BLaER1 treated with 17β-estradiol and CSF1 and Interleukin-3, amounts not matched to agents 10 nM and 100 nM (cell line): Measurements from ENCODE around the gene SEMA3D.

Experiments used
- H3K27ac ChIP-seq, 11 experiments: shearing (Covaris generic); formaldehyde crosslinking; 2 replicates each; pipeline ENCODE4 v1.8.1; 2022
- H3K27me3 ChIP-seq, 11 experiments: shearing (Covaris generic); formaldehyde crosslinking; 2 replicates each; pipeline ENCODE4 v1.8.1; 2022
- H3K36me3 ChIP-seq, 11 experiments: shearing (Covaris generic); formaldehyde crosslinking; 2 replicates each; pipeline ENCODE4 v1.8.1; 2022
- H3K4me1 ChIP-seq, 10 experiments: shearing (Covaris generic); formaldehyde crosslinking; 2 replicates each; pipeline ENCODE4 v1.8.1; 2022
- H3K4me2 ChIP-seq, 11 experiments: shearing (Covaris generic); formaldehyde crosslinking; 2 replicates each; pipeline ENCODE4 v1.8.1; 2022
- H3K4me3 ChIP-seq, 10 experiments: shearing (Covaris generic); formaldehyde crosslinking; 2 replicates each; pipeline ENCODE4 v1.8.1; 2022
- H3K9ac ChIP-seq, 11 experiments: shearing (Covaris generic); formaldehyde crosslinking; 2 replicates each; pipeline ENCODE4 v1.8.1; 2022
- H3K9me3 ChIP-seq, 11 experiments: shearing (Covaris generic); formaldehyde crosslinking; replicated peaks in 1 of 11; 2 replicates each; pipeline ENCODE4 v1.8.1; 2022
- H4K20me1 ChIP-seq, 11 experiments: shearing (Covaris generic); formaldehyde crosslinking; 2 replicates each; pipeline ENCODE4 v1.8.1; 2022
- Cebpa-rat ChIP-seq, 11 experiments: shearing (Covaris generic); IDR thresholded peaks; 2 replicates each; pipeline ENCODE4 v1.8.1; 2022

SEMA3D gene

GRCh38 chr7:85154282-85154937 is 32.4 kb downstream of the SEMA3D start:
- H3K27me3 ChIP-seq, result no peaks in the 10 kb centered on the region
- H3K4me2 ChIP-seq, result no peak overlapping the region
- no peaks in the 10 kb centered on the region for H3K4me1 ChIP-seq
- no peaks in the 10 kb centered on the region for H4K20me1 ChIP-seq
- no peak overlapping the region for H3K27ac ChIP-seq
- no peak overlapping the region for H3K9ac ChIP-seq
- no peak overlapping the region for H3K4me3 ChIP-seq
- TF ChIP-seq Cebpa-rat (IDR thresholded peaks at IDR 0.05), result no peak
- peaks cover 0 to 12% (median 6%) of the 10 kb centered on the region in 11 experiments; a peak in 9 of 22 replicates for H3K9me3 ChIP-seq
- no peaks in the 10 kb centered on the region for H3K36me3 ChIP-seq

- no peak overlapping the region for H3K27ac ChIP-seq
- no peak for TF ChIP-seq Cebpa-rat (IDR thresholded peaks at IDR 0.05)
- peaks cover 0 to 9% (median 4%) of the 10 kb centered on the region in 11 experiments; a peak in 9 of 22 replicates for H3K9me3 ChIP-seq
- H3K27me3 ChIP-seq, result no peaks in the 10 kb centered on the region
- H3K4me2 ChIP-seq, result no peak overlapping the region
- H3K4me1 ChIP-seq, result no peaks in the 10 kb centered on the region
- no peak overlapping the region for H3K9ac ChIP-seq
- no peaks in the 10 kb centered on the region for H4K20me1 ChIP-seq
- no peaks in the 10 kb centered on the region for H3K36me3 ChIP-seq
- no peak overlapping the region for H3K4me3 ChIP-seq
These were observed 33.1 kb downstream of the SEMA3D start for GRCh38 chr7:85153715-85154114.

GRCh38 chr7:85150624-85151023 is 36.2 kb downstream of the SEMA3D start:
- Histone ChIP-seq H3K27ac (no peak overlapping the region), H4K20me1 (no peaks in the 10 kb centered on the region), H3K9me3 (no peaks in the 10 kb centered on the region), H3K4me2 (no peak overlapping the region), H3K4me1 (no peaks in the 10 kb centered on the region), H3K4me3 (no peak overlapping the region), H3K9ac (no peak overlapping the region), H3K27me3 (no peaks in the 10 kb centered on the region), H3K36me3 (no peaks in the 10 kb centered on the region)
- no peak for TF ChIP-seq Cebpa-rat (IDR thresholded peaks at IDR 0.05)

- Histone ChIP-seq H4K20me1 (no peaks in the 10 kb centered on the region), H3K27me3 (no peaks in the 10 kb centered on the region), H3K9ac (no peak overlapping the region), H3K9me3 (no peaks in the 10 kb centered on the region), H3K36me3 (no peaks in the 10 kb centered on the region), H3K4me3 (no peak overlapping the region), H3K4me1 (no peaks in the 10 kb centered on the region), H3K27ac (no peak overlapping the region), H3K4me2 (no peak overlapping the region)
- no peak for TF ChIP-seq Cebpa-rat (IDR thresholded peaks at IDR 0.05)
These were observed 42.1 kb downstream of the SEMA3D start for GRCh38 chr7:85144771-85145170.

GRCh38 chr7:85135977-85136376 is 50.9 kb downstream of the SEMA3D start:
- Histone ChIP-seq H3K27ac (no peak overlapping the region), H3K27me3 (no peaks in the 10 kb centered on the region), H3K4me3 (no peak overlapping the region), H3K9ac (no peak overlapping the region), H3K36me3 (no peaks in the 10 kb centered on the region), H3K4me1 (no peaks in the 10 kb centered on the region), H3K4me2 (no peak overlapping the region), H3K9me3 (no peaks in the 10 kb centered on the region), H4K20me1 (no peaks in the 10 kb centered on the region)
- TF ChIP-seq Cebpa-rat (IDR thresholded peaks at IDR 0.05), result no peak

DNA sequence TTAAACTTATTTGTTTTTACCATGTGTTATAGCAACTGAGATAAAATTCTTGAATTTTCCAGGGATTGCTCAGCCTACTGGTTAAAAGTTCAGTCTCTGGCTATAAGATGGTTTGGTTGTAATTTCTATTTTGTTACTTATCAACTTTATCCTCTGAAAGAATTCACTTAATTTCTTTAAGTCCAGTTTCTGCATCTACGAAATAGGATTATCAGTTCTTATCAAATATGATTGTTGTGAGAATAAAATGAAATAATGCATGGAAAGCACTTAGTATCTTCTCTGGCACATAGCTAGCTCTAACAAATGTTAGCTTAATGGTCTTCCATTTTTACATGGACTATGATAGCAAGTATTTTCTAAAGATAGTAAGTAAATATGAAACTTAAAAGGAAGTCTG is 53.3 kb downstream of the SEMA3D start:
- no peaks in the 10 kb centered on the region for H3K4me1 ChIP-seq
- H3K27me3 ChIP-seq, result no peaks in the 10 kb centered on the region
- no peak overlapping the region for H3K27ac ChIP-seq
- no peak overlapping the region for H3K4me2 ChIP-seq
- no peak overlapping the region for H3K9ac ChIP-seq
- no peak for TF ChIP-seq Cebpa-rat (IDR thresholded peaks at IDR 0.05)
- no peaks in the 10 kb centered on the region for H3K36me3 ChIP-seq
- H4K20me1 ChIP-seq, result no peaks in the 10 kb centered on the region
- no peaks in the 10 kb centered on the region for H3K9me3 ChIP-seq
- no peak overlapping the region for H3K4me3 ChIP-seq

DNA sequence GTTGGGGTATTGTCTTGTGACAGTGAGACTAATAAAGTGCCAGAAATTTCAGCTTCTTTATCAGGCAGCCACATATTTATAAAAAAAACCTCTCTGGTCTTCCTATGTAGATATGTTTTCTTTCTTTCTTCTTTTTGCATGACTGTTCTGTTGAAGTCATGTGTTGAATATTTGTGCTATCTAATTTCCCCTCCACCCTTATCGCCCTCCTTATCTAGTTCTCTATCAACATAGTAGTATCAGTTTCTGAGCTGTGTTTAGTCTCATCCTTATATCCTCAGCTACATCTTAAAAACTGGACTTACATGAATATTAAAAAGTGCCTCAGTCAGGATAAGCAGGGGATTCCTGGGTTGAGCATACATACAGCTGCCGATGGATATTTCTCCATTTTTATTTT is 53.9 kb downstream of the SEMA3D start:
- Histone ChIP-seq H4K20me1 (no peaks in the 10 kb centered on the region), H3K27ac (no peak overlapping the region), H3K4me2 (no peak overlapping the region), H3K36me3 (no peaks in the 10 kb centered on the region), H3K9me3 (no peaks in the 10 kb centered on the region), H3K9ac (no peak overlapping the region), H3K27me3 (no peaks in the 10 kb centered on the region), H3K4me3 (no peak overlapping the region), H3K4me1 (no peaks in the 10 kb centered on the region)
- no peak for TF ChIP-seq Cebpa-rat (IDR thresholded peaks at IDR 0.05)

DNA sequence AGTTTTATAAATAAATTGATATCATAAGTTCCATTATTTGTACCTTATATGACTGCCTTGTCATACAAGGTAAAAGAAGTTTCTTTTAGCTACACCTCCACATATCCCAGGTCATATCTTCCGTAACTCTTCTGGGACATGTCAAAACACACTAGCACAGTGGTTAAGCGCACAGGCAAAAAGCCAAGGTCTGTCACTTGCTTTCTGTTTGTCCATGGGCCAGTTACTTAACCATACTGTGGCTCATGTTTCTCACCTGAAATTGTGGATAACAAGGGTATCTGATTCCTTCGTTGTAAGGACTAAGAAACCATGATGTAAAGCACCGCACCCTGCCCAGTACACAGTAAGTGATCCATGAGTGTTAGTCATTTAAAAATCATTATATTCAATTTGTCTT is 56.2 kb downstream of the SEMA3D start:
- no peaks in the 10 kb centered on the region for H3K36me3 ChIP-seq
- no peak overlapping the region for H3K27ac ChIP-seq
- no peak overlapping the region for H3K4me3 ChIP-seq
- H3K4me2 ChIP-seq, result no peak overlapping the region
- no peaks in the 10 kb centered on the region for H4K20me1 ChIP-seq
- no peak for TF ChIP-seq Cebpa-rat (IDR thresholded peaks at IDR 0.05)
- H3K27me3 ChIP-seq, result no peaks in the 10 kb centered on the region
- H3K9ac ChIP-seq, result no peak overlapping the region
- H3K9me3 ChIP-seq, result no peaks in the 10 kb centered on the region
- no peaks in the 10 kb centered on the region for H3K4me1 ChIP-seq

DNA sequence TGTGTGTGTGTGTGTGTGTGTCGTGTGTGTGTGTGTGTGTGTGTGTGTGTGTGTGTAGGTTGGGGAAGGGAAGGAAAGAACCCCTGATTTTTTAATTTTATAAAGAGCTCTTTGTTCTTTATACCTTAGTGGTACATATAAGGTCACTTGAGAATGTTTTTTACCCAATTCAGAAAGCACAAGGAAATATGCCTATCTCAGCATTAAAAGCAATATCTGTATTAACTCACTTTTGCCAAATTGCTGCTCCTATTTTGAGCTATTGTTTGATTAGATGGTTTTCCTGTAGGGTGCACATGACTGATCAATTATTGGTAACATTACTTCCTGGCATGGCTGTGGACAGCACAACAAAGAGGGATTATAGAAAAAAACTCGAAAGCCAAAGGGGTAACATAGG is 60.5 kb downstream of the SEMA3D start:
- H3K4me3 ChIP-seq, result no peak overlapping the region
- H3K4me2 ChIP-seq, result no peak overlapping the region
- H3K27me3 ChIP-seq, result no peaks in the 10 kb centered on the region
- no peaks in the 10 kb centered on the region for H4K20me1 ChIP-seq
- H3K27ac ChIP-seq, result no peak overlapping the region
- H3K4me1 ChIP-seq, result no peaks in the 10 kb centered on the region
- H3K9ac ChIP-seq, result no peak overlapping the region
- no peaks in the 10 kb centered on the region for H3K9me3 ChIP-seq
- no peaks in the 10 kb centered on the region for H3K36me3 ChIP-seq
- no peak for TF ChIP-seq Cebpa-rat (IDR thresholded peaks at IDR 0.05)

DNA sequence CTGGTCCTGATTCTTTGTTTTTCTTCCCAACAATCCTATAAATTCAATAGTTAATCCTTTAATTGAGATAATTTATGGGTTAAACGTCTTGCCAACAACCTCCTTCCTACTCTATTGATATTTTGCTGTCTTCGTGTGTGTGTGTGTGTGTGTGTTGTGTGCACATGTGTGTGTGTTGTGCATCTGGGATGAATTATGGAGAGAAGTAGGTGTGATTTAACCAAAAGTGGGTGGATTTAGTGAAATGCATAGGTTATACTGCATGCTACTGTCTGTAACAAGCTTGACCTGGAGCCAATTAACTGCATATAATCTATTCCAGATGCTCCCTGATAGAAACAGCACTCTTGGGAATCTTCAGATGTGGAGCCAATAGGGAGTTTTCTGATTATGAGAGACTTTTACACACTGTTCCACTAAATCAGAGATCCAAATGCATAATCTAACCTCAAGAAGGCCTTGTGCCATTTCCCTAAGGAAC is 61.2 kb downstream of the SEMA3D start:
- H3K4me3 ChIP-seq, result no peak overlapping the region

More for the DNA sequence above, 61.2 kb downstream of the SEMA3D start:
- Histone ChIP-seq H3K36me3 (no peaks in the 10 kb centered on the region), H3K9me3 (no peaks in the 10 kb centered on the region), H3K4me2 (no peak overlapping the region), H3K27ac (no peak overlapping the region), H3K27me3 (no peaks in the 10 kb centered on the region), H3K4me1 (no peaks in the 10 kb centered on the region), H4K20me1 (no peaks in the 10 kb centered on the region), H3K9ac (no peak overlapping the region)
- no peak for TF ChIP-seq Cebpa-rat (IDR thresholded peaks at IDR 0.05)
